Measurements from ENCODE around the gene KAT14.

The KAT14 gene

GRCh38 chr20:18133962-18134361 is 3.7 kb upstream of the KAT14 start:
- peak; percentile 3 to 13 for DNase-seq (ENCODE audit: low read depth in 2 of 2)
- no peak for TF ChIP-seq CTCF (IDR thresholded peaks at IDR 0.05; ENCODE audit: low read depth, low read length)
- no peak overlapping the region for H3K4me3 ChIP-seq (replicated peaks in 1 of 2; ENCODE audit: low read depth in 2 of 2, low read length in 2 of 2)

GRCh38 chr20:18138266-18138582 is 561 bp downstream of the KAT14 start:
- no peak for TF ChIP-seq CTCF (IDR thresholded peaks at IDR 0.05; ENCODE audit: low read depth, low read length)
- H3K4me3 ChIP-seq (replicated peaks in 1 of 2; ENCODE audit: low read depth in 2 of 2, low read length in 2 of 2): peak overlapping the region; percentile 86 to 92
- no peak for DNase-seq (ENCODE audit: low read depth in 2 of 2)

GRCh38 chr20:18138639-18139583 is 1.2 kb downstream of the KAT14 start:
- H3K4me3 ChIP-seq (replicated peaks in 1 of 2; ENCODE audit: low read depth in 2 of 2, low read length in 2 of 2): peak overlapping the region; percentile 86 to 92
- DNase-seq (ENCODE audit: low read depth in 2 of 2): peak in 1 of 2 donors; percentile 1
- no peak for TF ChIP-seq CTCF (IDR thresholded peaks at IDR 0.05; ENCODE audit: low read depth, low read length)

- no peak overlapping the region for H3K4me3 ChIP-seq (replicated peaks in 1 of 2; ENCODE audit: low read depth in 2 of 2, low read length in 2 of 2)
- no peak for TF ChIP-seq CTCF (IDR thresholded peaks at IDR 0.05; ENCODE audit: low read depth, low read length)
- no peak for DNase-seq (ENCODE audit: low read depth in 2 of 2)
Measured at GRCh38 chr20:18139832-18140231, 2.2 kb downstream of the KAT14 start.

- no peak for DNase-seq (ENCODE audit: low read depth in 2 of 2)
- no peak for TF ChIP-seq CTCF (IDR thresholded peaks at IDR 0.05; ENCODE audit: low read depth, low read length)
- no peak overlapping the region for H3K4me3 ChIP-seq (replicated peaks in 1 of 2; ENCODE audit: low read depth in 2 of 2, low read length in 2 of 2)
Measured at GRCh38 chr20:18144541-18145099, 7.0 kb downstream of the KAT14 start.

GRCh38 chr20:18154342-18154741 is 16.7 kb downstream of the KAT14 start:
- H3K4me3 ChIP-seq (replicated peaks in 1 of 2; ENCODE audit: low read depth in 2 of 2, low read length in 2 of 2): no peak overlapping the region
- no peak for DNase-seq (ENCODE audit: low read depth in 2 of 2)
- no peak for TF ChIP-seq CTCF (IDR thresholded peaks at IDR 0.05; ENCODE audit: low read depth, low read length)

Data from cardiac fibroblast (primary cell).